ENCODE results near the gene FAM9C. TPM values are rescaled to one million over a fixed set of nuclear protein-coding genes. Genes with fewer than 3 reads are reported as not detected.

Gene FAM9C
- total and polyA plus RNA-seq, 2 donors from 2014 or later: not detected

DNA sequence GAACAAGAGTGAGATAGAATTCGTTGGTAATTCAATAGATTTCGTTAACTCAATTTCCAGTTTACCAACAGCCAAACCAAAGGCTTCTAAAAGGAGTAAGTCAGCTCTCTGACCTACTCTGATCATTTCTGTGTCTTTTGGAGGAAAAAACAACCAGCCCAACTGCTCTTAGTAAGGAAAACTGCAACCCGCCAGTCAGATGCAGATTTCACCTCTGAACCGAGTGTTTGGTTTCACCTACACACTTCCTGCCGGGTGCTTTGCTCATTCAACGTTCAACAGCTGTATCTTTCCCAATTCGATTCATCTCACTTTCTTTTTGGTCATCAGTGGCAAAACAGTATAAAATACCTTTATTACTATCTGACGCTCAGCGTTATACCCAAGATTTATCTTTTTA is 45.0 kb downstream of the FAM9C start:
- Histone ChIP-seq H3K27ac (ENCODE audit: low read depth in 2 of 2, low read length in 2 of 2) (peak overlapping the region in 1 of 2 donors; percentile 47), H3K9me3 (ENCODE audit: control insufficient read depth in 2 of 3, insufficient read depth in 1 of 3, low read length in 3 of 3) (no peaks in the 10 kb centered on the region), H3K36me3 (ENCODE audit: control insufficient read depth in 2 of 3, insufficient read depth in 3 of 3, low read length in 3 of 3) (no peaks in the 10 kb centered on the region), H3K9ac (ENCODE audit: low read length in 3 of 3) (no peak overlapping the region), H3K27me3 (ENCODE audit: control insufficient read depth, insufficient read depth, low read length) (no peaks in the 10 kb centered on the region), H3K4me1 (ENCODE audit: control insufficient read depth in 2 of 3, insufficient read depth in 2 of 3, low read depth in 1 of 3, low read length in 3 of 3) (peaks cover 0 to 3% (median 0%) of the 10 kb centered on the region in 3 donors), H3K4me3 (ENCODE audit: low read length in 3 of 3) (no peak overlapping the region)
- TF ChIP-seq, protein P1, sequence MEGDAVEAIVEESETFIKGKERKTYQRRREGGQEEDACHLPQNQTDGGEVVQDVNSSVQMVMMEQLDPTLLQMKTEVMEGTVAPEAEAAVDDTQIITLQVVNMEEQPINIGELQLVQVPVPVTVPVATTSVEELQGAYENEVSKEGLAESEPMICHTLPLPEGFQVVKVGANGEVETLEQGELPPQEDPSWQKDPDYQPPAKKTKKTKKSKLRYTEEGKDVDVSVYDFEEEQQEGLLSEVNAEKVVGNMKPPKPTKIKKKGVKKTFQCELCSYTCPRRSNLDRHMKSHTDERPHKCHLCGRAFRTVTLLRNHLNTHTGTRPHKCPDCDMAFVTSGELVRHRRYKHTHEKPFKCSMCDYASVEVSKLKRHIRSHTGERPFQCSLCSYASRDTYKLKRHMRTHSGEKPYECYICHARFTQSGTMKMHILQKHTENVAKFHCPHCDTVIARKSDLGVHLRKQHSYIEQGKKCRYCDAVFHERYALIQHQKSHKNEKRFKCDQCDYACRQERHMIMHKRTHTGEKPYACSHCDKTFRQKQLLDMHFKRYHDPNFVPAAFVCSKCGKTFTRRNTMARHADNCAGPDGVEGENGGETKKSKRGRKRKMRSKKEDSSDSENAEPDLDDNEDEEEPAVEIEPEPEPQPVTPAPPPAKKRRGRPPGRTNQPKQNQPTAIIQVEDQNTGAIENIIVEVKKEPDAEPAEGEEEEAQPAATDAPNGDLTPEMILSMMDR (IDR thresholded peaks at IDR 0.05; ENCODE audit: borderline replicate concordance, extremely low read depth, insufficient read depth): no peak
- DNase-seq: no peak
- intact Hi-C loops (cut with DNase I): no loop called here
- FAIRE-seq: no peak

DNA sequence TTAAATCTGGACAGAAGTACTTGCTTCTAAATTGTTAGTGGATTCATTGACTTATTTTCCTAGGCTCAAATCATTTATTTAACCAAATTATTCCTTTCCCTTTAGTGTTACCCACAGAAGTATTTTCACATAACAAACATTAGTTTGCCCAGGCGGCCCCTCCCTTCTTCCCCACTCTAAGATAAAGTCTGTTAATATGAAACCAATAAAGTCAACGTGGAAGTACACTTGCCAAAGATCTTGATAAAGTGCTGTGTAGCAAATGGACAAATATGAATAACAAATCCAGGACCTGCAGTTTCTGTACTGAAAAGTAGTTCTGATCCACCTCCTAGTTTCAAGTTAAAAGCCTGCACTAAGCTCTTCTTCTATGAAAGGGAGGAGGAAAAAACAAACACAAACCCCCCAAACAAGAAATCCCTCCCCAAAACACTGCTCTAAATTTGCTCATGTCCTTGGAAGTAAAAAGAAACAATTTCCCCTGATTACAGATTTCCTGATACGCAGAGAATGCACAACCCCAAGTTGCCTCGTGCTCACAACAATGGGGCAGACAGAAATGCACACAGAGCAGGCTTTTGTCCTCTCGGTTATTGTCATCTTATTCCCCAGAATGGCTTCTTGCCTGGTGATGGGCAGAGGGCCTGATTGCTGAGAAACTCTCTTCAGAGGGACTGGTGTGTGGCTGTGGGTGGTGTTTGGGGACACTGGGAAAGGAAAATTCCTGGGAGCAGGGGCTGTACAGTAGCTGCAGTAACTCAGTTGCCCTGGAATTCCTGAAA is 46.3 kb downstream of the FAM9C start:
- Histone ChIP-seq H3K36me3 (ENCODE audit: control insufficient read depth in 2 of 3, insufficient read depth in 3 of 3, low read length in 3 of 3) (no peaks in the 10 kb centered on the region), H3K9ac (ENCODE audit: low read length in 3 of 3) (no peak overlapping the region), H3K9me3 (ENCODE audit: control insufficient read depth in 2 of 3, insufficient read depth in 1 of 3, low read length in 3 of 3) (no peaks in the 10 kb centered on the region), H3K27me3 (ENCODE audit: control insufficient read depth, insufficient read depth, low read length) (no peaks in the 10 kb centered on the region), H3K4me1 (ENCODE audit: control insufficient read depth in 2 of 3, insufficient read depth in 2 of 3, low read depth in 1 of 3, low read length in 3 of 3) (peaks cover 0 to 3% (median 0%) of the 10 kb centered on the region in 3 donors), H3K27ac (ENCODE audit: low read depth in 2 of 2, low read length in 2 of 2) (peak overlapping the region in 1 of 2 donors; percentile 7), H3K4me3 (ENCODE audit: low read length in 3 of 3) (no peak overlapping the region)
- intact Hi-C loops (cut with DNase I): no loop called here
- DNase-seq (no peak), FAIRE-seq (peak; percentile 27)
- TF ChIP-seq, protein P1 (IDR thresholded peaks at IDR 0.05; ENCODE audit: borderline replicate concordance, extremely low read depth, insufficient read depth): no peak

DNA sequence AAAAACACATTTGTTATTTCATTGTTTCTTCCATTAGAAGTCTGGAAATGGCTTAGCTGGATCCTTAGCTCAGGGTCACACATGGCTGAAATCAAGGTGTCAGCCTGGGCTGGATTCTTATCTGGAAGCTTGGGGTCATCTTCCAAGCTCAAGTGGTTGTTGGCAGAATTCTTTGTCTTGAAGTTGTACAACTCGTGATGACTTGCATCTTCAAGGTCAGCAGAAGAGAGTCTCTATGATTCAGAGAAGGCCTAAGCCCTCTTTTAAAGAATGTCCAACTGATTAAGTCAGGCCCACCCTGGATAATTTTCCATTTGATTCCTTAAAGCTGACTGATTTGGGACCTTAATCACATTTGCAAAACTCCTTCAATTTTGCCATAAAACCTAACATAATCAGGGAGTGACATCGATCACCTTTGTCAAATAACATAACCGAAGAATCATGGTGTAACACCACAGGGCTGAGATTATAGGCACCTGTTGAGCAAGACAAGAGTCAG is 47.4 kb downstream of the FAM9C start:
- no peak overlapping the region for H3K4me3 ChIP-seq (ENCODE audit: low read length in 3 of 3)
- no peaks in the 10 kb centered on the region for H3K27me3 ChIP-seq (ENCODE audit: control insufficient read depth, insufficient read depth, low read length)
- peaks cover 0 to 3% (median 0%) of the 10 kb centered on the region in 3 donors for H3K4me1 ChIP-seq (ENCODE audit: control insufficient read depth in 2 of 3, insufficient read depth in 2 of 3, low read depth in 1 of 3, low read length in 3 of 3)
- H3K9ac ChIP-seq (ENCODE audit: low read length in 3 of 3): no peak overlapping the region
- DNase-seq (no peak), FAIRE-seq (no peak)
- H3K36me3 ChIP-seq (ENCODE audit: control insufficient read depth in 2 of 3, insufficient read depth in 3 of 3, low read length in 3 of 3): no peaks in the 10 kb centered on the region
- TF ChIP-seq, protein P1 (IDR thresholded peaks at IDR 0.05; ENCODE audit: borderline replicate concordance, extremely low read depth, insufficient read depth): no peak
- no peak overlapping the region for H3K27ac ChIP-seq (ENCODE audit: low read depth in 2 of 2, low read length in 2 of 2)
- intact Hi-C loops (cut with DNase I): no loop called here
- no peaks in the 10 kb centered on the region for H3K9me3 ChIP-seq (ENCODE audit: control insufficient read depth in 2 of 3, insufficient read depth in 1 of 3, low read length in 3 of 3)
